Nephron (organoid): Measurements from ENCODE around the gene CUX1.

ENCODE experiments used
- H3K27ac Mint-ChIP-seq, 3 experiments: 2 replicates each; pipeline ENCODE4 v1.8.0; 2020; ENCODE audit warnings: mixed read lengths in 3 of 3, mild to moderate bottlenecking in 2 of 3, moderate library complexity in 1 of 3
- H3K27me3 Mint-ChIP-seq: 2 replicates; pipeline ENCODE4 v1.8.0; 2021; ENCODE audit warnings: low read depth, mild to moderate bottlenecking, moderate library complexity, mixed read lengths
- H3K36me3 Mint-ChIP-seq: 2 replicates; pipeline ENCODE4 v1.8.0; 2020; ENCODE audit warnings: low read depth, mixed read lengths
- H3K4me1 Mint-ChIP-seq: 2 replicates; pipeline ENCODE4 v1.8.0; 2020; ENCODE audit warnings: mixed read lengths
- H3K4me3 Mint-ChIP-seq, 3 experiments: 2 replicates each; pipeline ENCODE4 v1.8.0; 2020; ENCODE audit warnings: mild to moderate bottlenecking in 3 of 3, mixed read lengths in 3 of 3, moderate library complexity in 2 of 3
- H3K9me3 Mint-ChIP-seq: 2 replicates; pipeline ENCODE4 v1.8.0; 2020; ENCODE audit warnings: mixed read lengths
- TF ChIP-seq, protein P1 (sequence below), 3 experiments: fragments of 200-600 bp; sonication (generic); IDR thresholded peaks; one replicate each; pipeline ENCODE4 v1.5.0; 2021; ENCODE audit warnings: antibody characterized with exemption in 3 of 3; ENCODE audit not compliant: unreplicated experiment in 3 of 3

Gene CUX1

DNA sequence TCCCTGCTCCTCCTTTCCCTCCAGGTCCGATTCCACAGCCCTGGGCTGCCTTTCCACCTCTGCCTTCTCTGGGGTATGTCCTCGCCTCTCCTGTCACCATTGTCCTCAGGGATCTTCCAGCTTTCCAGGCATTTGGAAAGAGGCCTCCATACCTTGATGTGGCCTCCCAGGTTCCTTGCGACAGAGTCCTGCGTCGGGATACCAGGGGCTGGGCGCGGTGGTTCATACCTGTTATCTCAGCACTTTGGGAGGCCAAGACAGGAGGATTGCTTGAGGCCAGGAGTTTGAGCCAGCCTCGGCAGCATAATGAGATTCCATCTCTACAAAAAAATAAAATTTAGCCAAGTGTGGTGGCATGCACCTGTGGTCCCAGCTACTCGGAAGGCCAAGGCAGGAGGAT lies 171.1 kb downstream of the CUX1 start:
- no peaks in the 10 kb centered on the region for H3K9me3 Mint-ChIP-seq
- no peak overlapping the region for H3K4me3 Mint-ChIP-seq
- peaks cover 4% of the 10 kb centered on the region for H3K27me3 Mint-ChIP-seq
- TF ChIP-seq, protein P1, sequence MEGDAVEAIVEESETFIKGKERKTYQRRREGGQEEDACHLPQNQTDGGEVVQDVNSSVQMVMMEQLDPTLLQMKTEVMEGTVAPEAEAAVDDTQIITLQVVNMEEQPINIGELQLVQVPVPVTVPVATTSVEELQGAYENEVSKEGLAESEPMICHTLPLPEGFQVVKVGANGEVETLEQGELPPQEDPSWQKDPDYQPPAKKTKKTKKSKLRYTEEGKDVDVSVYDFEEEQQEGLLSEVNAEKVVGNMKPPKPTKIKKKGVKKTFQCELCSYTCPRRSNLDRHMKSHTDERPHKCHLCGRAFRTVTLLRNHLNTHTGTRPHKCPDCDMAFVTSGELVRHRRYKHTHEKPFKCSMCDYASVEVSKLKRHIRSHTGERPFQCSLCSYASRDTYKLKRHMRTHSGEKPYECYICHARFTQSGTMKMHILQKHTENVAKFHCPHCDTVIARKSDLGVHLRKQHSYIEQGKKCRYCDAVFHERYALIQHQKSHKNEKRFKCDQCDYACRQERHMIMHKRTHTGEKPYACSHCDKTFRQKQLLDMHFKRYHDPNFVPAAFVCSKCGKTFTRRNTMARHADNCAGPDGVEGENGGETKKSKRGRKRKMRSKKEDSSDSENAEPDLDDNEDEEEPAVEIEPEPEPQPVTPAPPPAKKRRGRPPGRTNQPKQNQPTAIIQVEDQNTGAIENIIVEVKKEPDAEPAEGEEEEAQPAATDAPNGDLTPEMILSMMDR (IDR thresholded peaks at IDR 0.05; ENCODE audit: unreplicated experiment in 3 of 3) = no peak
- H3K36me3 Mint-ChIP-seq = peaks cover 1% of the 10 kb centered on the region
- H3K27ac Mint-ChIP-seq = no peak overlapping the region
- H3K4me1 Mint-ChIP-seq = peaks cover 41% of the 10 kb centered on the region

DNA sequence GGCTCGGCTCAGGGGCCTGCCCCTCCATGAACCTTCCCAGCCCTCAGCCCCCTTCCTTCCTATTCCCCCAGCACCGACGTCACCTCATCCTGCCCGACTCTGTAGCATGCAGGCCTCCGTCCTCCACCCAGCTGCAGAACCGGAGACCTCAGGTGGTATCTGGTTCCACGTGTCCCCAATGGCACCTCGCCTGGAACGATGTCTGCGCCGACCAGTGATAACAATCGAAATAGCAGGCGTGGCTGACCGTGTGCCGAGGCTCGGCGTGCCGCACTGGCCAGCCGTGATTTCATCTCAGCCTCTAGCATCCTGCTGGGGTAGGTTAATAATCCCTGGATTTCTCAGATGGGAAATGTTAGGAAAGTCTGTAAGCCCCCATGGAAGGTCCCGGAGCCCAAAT lies 171.7 kb downstream of the CUX1 start:
- Mint-ChIP-seq H3K27ac (no peak overlapping the region), H3K9me3 (no peaks in the 10 kb centered on the region), H3K27me3 (peaks cover 4% of the 10 kb centered on the region), H3K4me3 (no peak overlapping the region), H3K4me1 (peaks cover 39% of the 10 kb centered on the region), H3K36me3 (no peaks in the 10 kb centered on the region)
- TF ChIP-seq, protein P1 (IDR thresholded peaks at IDR 0.05; ENCODE audit: unreplicated experiment in 3 of 3) = no peak

DNA sequence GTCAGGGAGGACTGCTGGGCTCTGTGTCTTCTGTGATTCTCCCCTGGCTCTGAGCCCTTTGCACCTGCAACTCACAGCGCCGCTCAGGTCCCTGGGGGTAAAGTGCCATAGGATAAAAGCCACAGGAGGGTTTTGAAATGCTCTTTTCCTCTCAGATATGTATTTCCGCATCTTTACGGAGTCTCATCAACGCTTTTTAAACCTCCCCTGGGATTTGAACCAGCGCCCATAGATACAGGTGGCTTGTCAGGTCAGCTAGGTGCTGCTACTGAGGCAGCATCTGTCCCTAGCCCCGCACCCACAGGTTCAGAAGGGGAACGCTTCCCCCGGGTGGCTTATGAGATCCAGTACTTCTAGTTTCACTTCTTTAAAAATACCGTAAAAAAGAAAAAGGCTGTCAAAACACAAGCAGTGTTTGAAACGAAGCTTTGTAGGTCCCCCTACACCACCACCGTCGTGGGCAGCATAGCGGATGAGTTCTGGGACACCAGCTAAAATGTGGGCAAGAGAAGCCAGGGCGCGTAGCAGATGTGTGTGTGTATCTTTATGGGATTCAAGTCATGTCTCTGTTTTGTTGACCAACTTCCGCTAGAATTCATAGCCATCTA lies 173.5 kb downstream of the CUX1 start:
- H3K27ac Mint-ChIP-seq = no peak overlapping the region
- H3K9me3 Mint-ChIP-seq = no peaks in the 10 kb centered on the region
- no peak overlapping the region for H3K4me3 Mint-ChIP-seq
- peaks cover 4% of the 10 kb centered on the region for H3K27me3 Mint-ChIP-seq
- no peaks in the 10 kb centered on the region for H3K36me3 Mint-ChIP-seq
- TF ChIP-seq, protein P1 (IDR thresholded peaks at IDR 0.05; ENCODE audit: unreplicated experiment in 3 of 3) = no peak
- H3K4me1 Mint-ChIP-seq = peaks cover 27% of the 10 kb centered on the region

DNA sequence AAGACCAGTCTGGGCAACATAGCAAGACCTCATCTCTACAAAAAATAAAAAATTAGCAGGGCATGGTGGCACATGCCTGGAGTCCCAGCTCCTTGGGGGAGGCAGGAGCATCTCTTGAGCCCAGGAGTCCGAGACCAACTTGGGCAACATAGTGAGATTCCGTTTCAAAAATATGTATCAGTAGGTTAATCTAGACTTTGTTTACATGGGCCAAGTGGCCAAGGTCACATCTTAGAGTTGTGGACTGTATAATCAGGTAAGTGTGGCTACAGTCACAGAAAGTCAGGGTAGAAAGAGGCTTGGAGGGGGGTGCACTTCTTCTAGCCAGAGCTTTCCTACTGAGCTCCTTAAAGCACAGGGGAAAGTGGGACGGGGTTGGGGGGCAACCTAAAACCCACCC lies 174.4 kb downstream of the CUX1 start:
- Mint-ChIP-seq H3K4me3 (no peak overlapping the region), H3K27me3 (peaks cover 4% of the 10 kb centered on the region), H3K4me1 (peaks cover 18% of the 10 kb centered on the region), H3K27ac (no peak overlapping the region), H3K9me3 (no peaks in the 10 kb centered on the region), H3K36me3 (no peaks in the 10 kb centered on the region)
- TF ChIP-seq, protein P1 (IDR thresholded peaks at IDR 0.05; ENCODE audit: unreplicated experiment in 3 of 3) = no peak

DNA sequence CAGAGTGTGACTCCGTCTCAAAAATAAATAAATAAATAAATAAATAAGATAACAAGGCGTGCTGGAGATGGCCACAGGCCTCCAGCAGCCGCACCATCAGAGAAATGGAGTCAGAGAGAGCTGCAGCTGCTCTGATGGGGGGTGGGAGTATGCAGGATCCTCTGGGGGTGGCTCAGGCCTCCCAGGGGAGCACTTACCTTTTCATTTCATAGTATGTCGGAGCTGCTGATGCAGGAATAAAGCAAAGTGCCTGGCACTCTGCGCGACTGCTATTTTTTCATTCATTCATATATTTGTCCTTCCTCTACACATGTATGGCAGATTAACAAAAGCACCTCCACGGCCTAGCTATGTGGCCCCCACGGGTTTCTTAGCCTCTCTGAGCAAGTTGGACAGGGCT lies 175.9 kb downstream of the CUX1 start:
- H3K27ac Mint-ChIP-seq = no peak overlapping the region
- H3K4me1 Mint-ChIP-seq = peaks cover 11% of the 10 kb centered on the region
- H3K9me3 Mint-ChIP-seq = no peaks in the 10 kb centered on the region
- TF ChIP-seq, protein P1 (IDR thresholded peaks at IDR 0.05; ENCODE audit: unreplicated experiment in 3 of 3) = no peak
- peaks cover 4% of the 10 kb centered on the region for H3K27me3 Mint-ChIP-seq
- no peak overlapping the region for H3K4me3 Mint-ChIP-seq
- no peaks in the 10 kb centered on the region for H3K36me3 Mint-ChIP-seq

DNA sequence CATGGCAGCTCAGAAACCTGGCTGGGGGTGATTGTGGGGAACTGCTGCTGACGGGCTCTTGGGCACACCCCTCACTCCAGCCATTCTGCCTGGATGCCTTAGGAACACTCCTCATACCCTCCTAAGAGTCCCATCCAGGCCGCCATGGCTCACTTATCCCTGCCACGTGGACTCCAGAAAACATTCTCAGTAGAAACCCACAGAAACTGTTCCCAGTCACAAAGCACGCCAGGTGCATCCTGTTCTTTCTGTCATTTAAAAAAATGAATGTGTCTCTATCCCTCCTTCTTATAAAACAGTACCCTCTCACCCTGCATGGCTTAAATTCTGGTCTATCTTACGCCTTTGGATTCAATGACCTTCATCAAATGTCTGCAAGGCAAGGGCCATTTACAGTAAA lies 177.7 kb downstream of the CUX1 start:
- no peaks in the 10 kb centered on the region for H3K9me3 Mint-ChIP-seq
- TF ChIP-seq, protein P1 (IDR thresholded peaks at IDR 0.05; ENCODE audit: unreplicated experiment in 3 of 3) = no peak
- H3K4me3 Mint-ChIP-seq = no peak overlapping the region
- H3K36me3 Mint-ChIP-seq = no peaks in the 10 kb centered on the region
- H3K27ac Mint-ChIP-seq = no peak overlapping the region
- H3K27me3 Mint-ChIP-seq = no peaks in the 10 kb centered on the region
- peaks cover 24% of the 10 kb centered on the region for H3K4me1 Mint-ChIP-seq
